Heart left ventricle (tissue), 16 donors: ENCODE measurements around the gene PROSER1. TPM values are rescaled to one million over a fixed set of nuclear protein-coding genes. Genes with fewer than 3 reads are reported as not detected.
A peak's percentile ranks its signal among the peaks of the same experiment; 100 is the strongest.

Experiments
- ATAC-seq, 4 donors: fragments of 200-7000 bp; cut with Tn5 transposase; one replicate each; pipeline ENCODE4 v1.9.1; 2020 to 2022; ENCODE audit warnings: moderate library complexity in 4 of 4, mild to moderate bottlenecking in 3 of 4, moderate number of reproducible peaks in 1 of 4
- DNase-seq, 5 donors: peaks; one replicate each; pipeline ENCODE4 v3.0.0-alpha.2; 2020
- H3K27ac ChIP-seq, 12 donors: fragments of 200-600 bp; sonication (generic) in 4 of 12; one replicate each; pipeline versions ENCODE4 v1.5.0 to v1.8.0; 2016 to 2022; ENCODE audit warnings: mild to moderate bottlenecking in 2 of 12
- H3K27me3 ChIP-seq, 9 donors: fragments of 200-600 bp; sonication (generic) in 2 of 9; one replicate each; pipeline versions ENCODE4 v1.5.1 to v1.8.0; 2016 to 2022; ENCODE audit warnings: mild to moderate bottlenecking in 3 of 9
- H3K36me3 ChIP-seq, 9 donors: fragments of 200-600 bp; sonication (generic) in 2 of 9; one replicate each; pipeline versions ENCODE4 v1.5.0 to v1.8.0; 2018 to 2022; ENCODE audit warnings: mild to moderate bottlenecking in 2 of 9
- H3K4me1 ChIP-seq, 12 donors: fragments of 200-600 bp; sonication (generic) in 4 of 12; one replicate each; pipeline versions ENCODE4 v1.5.0 to v1.8.0; 2016 to 2022; ENCODE audit warnings: mild to moderate bottlenecking in 3 of 12
- H3K4me3 ChIP-seq, 12 donors: fragments of 200-600 bp; sonication (generic) in 4 of 12; one replicate each; pipeline versions ENCODE4 v1.5.0 to v1.8.0; 2017 to 2022; ENCODE audit warnings: mild to moderate bottlenecking in 9 of 12, moderate library complexity in 4 of 12
- H3K9me3 ChIP-seq, 12 donors: fragments of 200-600 bp; sonication (generic) in 4 of 12; one replicate each; pipeline versions ENCODE4 v1.5.0 to v1.8.0; 2016 to 2022; ENCODE audit warnings: mild to moderate bottlenecking in 1 of 12
- CTCF ChIP-seq, 12 donors: fragments of 200-600 bp; sonication (generic) in 4 of 12; IDR thresholded peaks; one replicate each; pipeline versions ENCODE4 v1.5.0 to v1.8.0; 2018 to 2022; ENCODE audit warnings: antibody characterized with exemption in 12 of 12, mild to moderate bottlenecking in 5 of 12
- POLR2A ChIP-seq, 2 donors: fragments of 450-650 bp; IDR thresholded peaks; one replicate each; pipeline ENCODE4 v1.6.1; 2017; ENCODE audit warnings: antibody characterized with exemption in 2 of 2, mild to moderate bottlenecking in 2 of 2, moderate library complexity in 2 of 2
- WGBS, 4 donors: extraction: QIAGEN DNeasy Blood & Tissue Kit in 2 of 4; methylation state at CpG; one replicate each; pipeline versions ENCODE4 v1.1.5 to v1.1.7; 2013 to 2018; 5-methylcytosine and 5-hydroxymethylcytosine counted together
- intact Hi-C, 10 donors: fragments of 100-400 bp; cut with DNase I; formaldehyde crosslinking; loops; one replicate each; pipeline versions ENCODE4 v1.11.1 to v1.14.2; 2022
- polyA plus RNA-seq, 2 donors: library from polyadenylated mRNA; stranded (reverse); fragments of 200-250 nt; gene quantifications; one replicate each; pipeline ENCODE4 v1.2.3, GENCODE V29; 2013
- total RNA-seq, 9 donors: library from RNA; depleted of rRNA in 2 of 9; stranded (reverse); fragments of >200 nt in 2 of 9; fragmentation: NEBNext Ultra II Directional in 3 of 9; extraction: Animal tissue kit (Norgen Biotek cat#: 25700) in 3 of 9; gene quantifications; one replicate each; pipeline versions ENCODE4 v1.1.0 to v1.2.4, GENCODE V29; 2016 to 2023
- donor health status: ischemic (EF 13 %, LVEDD 7.1; RV severe dilation, severe dysfunction).
- donor health status: healthy with polysubstance abuse.
- donor health status: DM: no; HTN: yes; CAD: no.
- donor health status: DM: no; HTN: no; CAD: no.
- donor health status: ischemic (EF 25% LVEDD 6.9; RV normal size, moderate dysfunction).
- donor health status: ischemic (EF 25% LVEDD 5.7; RV mildly dilated, moderate dysfunction).
- donor health status: healthy.
- donor health status: DM: yes; HTN: yes; CAD: no.
- donor health status: ischemic (EF 35%, LVEDD 5.7; RV mildly dilated, moderate dysfunction).
- donor health status: nonischemic (EF 11% LVEDD 7.7; RV severe dilation, severe dysfunction).
- donor health status: DM: yes; HTN: yes; CAD: no.
- donor health status: PGD.
- donor health status: ischemic (EF 29% LVEDD 5.4; RV normal size, mild dysfunction).
- donor health status: nonischemic (EF 23%, LVEDD 6.1; RV moderate dilation, normal function).

Gene PROSER1
- total and polyA plus RNA-seq, 11 donors: 7.8 to 22.2 (median 15.5) TPM

GRCh38 chr13:39052944-39053343 lies 15.1 kb upstream of the PROSER1 start:
- ATAC-seq (no peak), DNase-seq (no peak)
- 76 to 82% (median 79%) methylated on average over 6 of the region's 6 CpGs for WGBS, 4 donors
- H3K4me1 ChIP-seq: no peaks in the 10 kb centered on the region
- no peak overlapping the region for H3K27ac ChIP-seq
- H3K4me3 ChIP-seq: no peak overlapping the region
- no peaks in the 10 kb centered on the region for H3K27me3 ChIP-seq
- TF ChIP-seq CTCF (IDR thresholded peaks at IDR 0.05) (no peak), POLR2A (IDR thresholded peaks at IDR 0.05) (no peak)
- peaks cover 0 to 21% (median 7%) of the 10 kb centered on the region in 9 donors for H3K36me3 ChIP-seq
- intact Hi-C loops: loop anchor here (2.0 to 10.0 kb wide), 8 partner anchors 92 to 624 kb away; no protein-coding TSS in a partner anchor
- peaks cover 0 to 3% (median 0%) of the 10 kb centered on the region in 12 donors for H3K9me3 ChIP-seq

GRCh38 chr13:39051157-39051556 lies 13.3 kb upstream of the PROSER1 start:
- Histone ChIP-seq H3K4me1 (no peaks in the 10 kb centered on the region), H3K9me3 (peaks cover 0 to 3% (median 0%) of the 10 kb centered on the region in 12 donors), H3K36me3 (peaks cover 0 to 26% (median 13%) of the 10 kb centered on the region in 9 donors), H3K4me3 (no peak overlapping the region), H3K27ac (no peak overlapping the region), H3K27me3 (no peaks in the 10 kb centered on the region)
- ATAC-seq: peak in 1 of 4 donors; percentile 41
- 9 to 35% (median 29%) methylated on average over 1 of the region's 1 CpG for WGBS, 4 donors
- TF ChIP-seq POLR2A (IDR thresholded peaks at IDR 0.05): no peak
- peak; percentile 18 to 73 (median 55) for TF ChIP-seq CTCF (IDR thresholded peaks at IDR 0.05)
- no peak for DNase-seq
- intact Hi-C loops: loop anchor here (1.0 to 10.0 kb wide), 11 partner anchors 94 to 626 kb away; no protein-coding TSS in a partner anchor

GRCh38 chr13:39049274-39049673 lies 11.4 kb upstream of the PROSER1 start:
- intact Hi-C loops: loop anchor here in 3 of 10 donors (5.0 to 10.0 kb wide), 4 partner anchors 568 to 636 kb away; no protein-coding TSS in a partner anchor
- no peak for ATAC-seq
- 93 to 95% (median 94%) methylated on average over 3 of the region's 3 CpGs for whole genome bisulfite sequencing, 4 donors

GRCh38 chr13:39048806-39049205 lies 10.9 kb upstream of the PROSER1 start:
- no peak for ATAC-seq
- no peak overlapping the region for H3K27ac ChIP-seq
- H3K9me3 ChIP-seq: no peaks in the 10 kb centered on the region
- peaks cover 0 to 43% (median 29%) of the 10 kb centered on the region in 9 donors for H3K36me3 ChIP-seq
- H3K4me3 ChIP-seq: no peak overlapping the region
- H3K4me1 ChIP-seq: no peaks in the 10 kb centered on the region
- no peak for DNase-seq
- intact Hi-C loops: loop anchor here in 3 of 10 donors (5.0 to 10.0 kb wide), 4 partner anchors 568 to 636 kb away; no protein-coding TSS in a partner anchor
- no peaks in the 10 kb centered on the region for H3K27me3 ChIP-seq
- TF ChIP-seq POLR2A (IDR thresholded peaks at IDR 0.05) (no peak), CTCF (IDR thresholded peaks at IDR 0.05) (no peak)

More at GRCh38 chr13:39049274-39049673, 11.4 kb upstream of the PROSER1 start:
- no peak overlapping the region for H3K4me3 ChIP-seq
- H3K4me1 ChIP-seq: no peaks in the 10 kb centered on the region
- H3K27me3 ChIP-seq: no peaks in the 10 kb centered on the region
- TF ChIP-seq CTCF (IDR thresholded peaks at IDR 0.05) (no peak), POLR2A (IDR thresholded peaks at IDR 0.05) (no peak)
- no peaks in the 10 kb centered on the region for H3K9me3 ChIP-seq
- H3K36me3 ChIP-seq: peaks cover 0 to 42% (median 27%) of the 10 kb centered on the region in 9 donors
- H3K27ac ChIP-seq: no peak overlapping the region
- DNase-seq: no peak
